Measurements from ENCODE around the gene CCL1.

Gene CCL1

DNA sequence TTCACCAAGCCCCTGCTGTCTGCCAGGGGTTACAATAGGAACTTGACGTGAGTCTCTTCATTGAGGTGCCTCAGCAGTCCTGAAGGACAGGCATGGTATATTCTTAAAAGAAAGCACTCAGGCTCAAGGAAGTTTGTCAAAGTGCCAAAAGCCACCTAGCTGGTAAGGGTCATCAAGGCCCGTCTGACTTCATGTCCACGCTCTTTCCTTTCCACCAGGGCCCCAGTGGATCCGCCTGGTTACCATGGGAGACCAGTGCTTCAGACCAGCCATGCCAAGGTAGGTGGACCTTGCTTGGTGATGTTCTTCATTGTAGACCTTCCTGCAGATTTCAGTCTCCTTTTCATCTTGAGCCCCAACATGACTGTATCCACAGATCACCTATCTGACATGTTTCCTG lies 27.6 kb upstream of the CCL1 start (continued):
- TF ChIP-seq, protein P1, sequence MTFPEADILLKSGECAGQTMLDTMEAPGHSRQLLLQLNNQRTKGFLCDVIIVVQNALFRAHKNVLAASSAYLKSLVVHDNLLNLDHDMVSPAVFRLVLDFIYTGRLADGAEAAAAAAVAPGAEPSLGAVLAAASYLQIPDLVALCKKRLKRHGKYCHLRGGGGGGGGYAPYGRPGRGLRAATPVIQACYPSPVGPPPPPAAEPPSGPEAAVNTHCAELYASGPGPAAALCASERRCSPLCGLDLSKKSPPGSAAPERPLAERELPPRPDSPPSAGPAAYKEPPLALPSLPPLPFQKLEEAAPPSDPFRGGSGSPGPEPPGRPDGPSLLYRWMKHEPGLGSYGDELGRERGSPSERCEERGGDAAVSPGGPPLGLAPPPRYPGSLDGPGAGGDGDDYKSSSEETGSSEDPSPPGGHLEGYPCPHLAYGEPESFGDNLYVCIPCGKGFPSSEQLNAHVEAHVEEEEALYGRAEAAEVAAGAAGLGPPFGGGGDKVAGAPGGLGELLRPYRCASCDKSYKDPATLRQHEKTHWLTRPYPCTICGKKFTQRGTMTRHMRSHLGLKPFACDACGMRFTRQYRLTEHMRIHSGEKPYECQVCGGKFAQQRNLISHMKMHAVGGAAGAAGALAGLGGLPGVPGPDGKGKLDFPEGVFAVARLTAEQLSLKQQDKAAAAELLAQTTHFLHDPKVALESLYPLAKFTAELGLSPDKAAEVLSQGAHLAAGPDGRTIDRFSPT (tag by site-specific recombination; IDR thresholded peaks at IDR 0.05): no peak
- TF ChIP-seq ZNF621 (tag by site-specific recombination; IDR thresholded peaks at IDR 0.05) (no peak), ZNF214 (tag by site-specific recombination; IDR thresholded peaks at IDR 0.05; ENCODE audit: borderline replicate concordance) (no peak)

DNA sequence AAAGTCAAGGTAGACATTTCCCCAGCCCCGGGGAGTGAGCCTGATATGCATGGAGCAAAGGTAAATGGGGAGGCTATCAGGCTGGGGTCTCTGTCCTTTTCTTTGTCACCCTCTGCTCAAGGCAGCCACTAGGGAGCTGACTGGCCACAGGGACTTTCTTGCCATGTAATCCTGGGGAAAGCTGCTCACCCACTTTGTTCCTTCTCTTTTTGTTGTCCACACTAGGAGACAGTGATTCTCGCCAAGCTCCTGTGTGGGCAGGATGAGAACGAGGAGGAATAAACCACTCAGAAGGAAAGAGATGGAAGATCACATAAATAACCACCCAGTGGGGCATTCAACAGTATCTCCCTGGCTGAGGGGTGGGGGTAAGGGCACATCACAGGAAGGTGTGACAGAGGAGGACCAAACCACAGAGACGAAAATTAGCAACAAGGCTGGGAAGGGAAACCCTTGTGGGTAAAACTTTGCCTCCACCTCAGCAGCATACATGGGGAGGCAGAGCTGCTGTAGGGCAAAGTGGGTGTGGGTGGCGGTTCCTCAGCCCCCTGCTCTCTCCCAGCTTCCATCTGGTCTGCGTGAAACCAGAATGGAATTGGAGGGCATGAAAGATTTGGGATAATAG lies 26.2 kb upstream of the CCL1 start:
- Histone ChIP-seq H3K4me3 (ENCODE audit: low read depth, low read length) (no peak overlapping the region), H3K27ac (ENCODE audit: extremely low read depth, low read depth, low read length) (no peak overlapping the region), H3K9me3 (ENCODE audit: control insufficient read depth, insufficient read depth, low read depth, low read length) (no peaks in the 10 kb centered on the region), H3K36me3 (ENCODE audit: control insufficient read depth in 2 of 2, insufficient read depth in 1 of 2, low read length in 2 of 2) (no peaks in the 10 kb centered on the region), H3K4me1 (ENCODE audit: control insufficient read depth, insufficient read depth, low read length) (0 out of 2 replicates have a peak, but pooled peaks cover 2% of the 10 kb centered on the region)
- CTCF ChIA-PET: interaction anchor here (0.6 to 1.3 kb wide), 4 partner anchors 27 to 1760 kb away, joined by 3 to 4 read pairs (median 3); no protein-coding TSS in a partner anchor
- TF ChIP-seq ZNF112 (tag by site-specific recombination; IDR thresholded peaks at IDR 0.05) (no peak), ZNF169 (tag by site-specific recombination; IDR thresholded peaks at IDR 0.05) (no peak), ZNF23 (tag by site-specific recombination; IDR thresholded peaks at IDR 0.05; ENCODE audit: borderline replicate concordance) (no peak), ZNF549 (tag by site-specific recombination; IDR thresholded peaks at IDR 0.05) (no peak), MYNN (tag by site-specific recombination; IDR thresholded peaks at IDR 0.05; ENCODE audit: borderline replicate concordance) (no peak), SALL2 (tag by site-specific recombination; IDR thresholded peaks at IDR 0.05; ENCODE audit: borderline replicate concordance) (no peak), ZNF366 (tag by site-specific recombination; conservative IDR thresholded peaks at IDR 0.05) (no peak)
- TF ChIP-seq, protein P2, sequence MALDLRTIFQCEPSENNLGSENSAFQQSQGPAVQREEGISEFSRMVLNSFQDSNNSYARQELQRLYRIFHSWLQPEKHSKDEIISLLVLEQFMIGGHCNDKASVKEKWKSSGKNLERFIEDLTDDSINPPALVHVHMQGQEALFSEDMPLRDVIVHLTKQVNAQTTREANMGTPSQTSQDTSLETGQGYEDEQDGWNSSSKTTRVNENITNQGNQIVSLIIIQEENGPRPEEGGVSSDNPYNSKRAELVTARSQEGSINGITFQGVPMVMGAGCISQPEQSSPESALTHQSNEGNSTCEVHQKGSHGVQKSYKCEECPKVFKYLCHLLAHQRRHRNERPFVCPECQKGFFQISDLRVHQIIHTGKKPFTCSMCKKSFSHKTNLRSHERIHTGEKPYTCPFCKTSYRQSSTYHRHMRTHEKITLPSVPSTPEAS (tag by site-specific recombination; IDR thresholded peaks at IDR 0.05): no peak
- POLR2A ChIA-PET: no interaction called here

DNA sequence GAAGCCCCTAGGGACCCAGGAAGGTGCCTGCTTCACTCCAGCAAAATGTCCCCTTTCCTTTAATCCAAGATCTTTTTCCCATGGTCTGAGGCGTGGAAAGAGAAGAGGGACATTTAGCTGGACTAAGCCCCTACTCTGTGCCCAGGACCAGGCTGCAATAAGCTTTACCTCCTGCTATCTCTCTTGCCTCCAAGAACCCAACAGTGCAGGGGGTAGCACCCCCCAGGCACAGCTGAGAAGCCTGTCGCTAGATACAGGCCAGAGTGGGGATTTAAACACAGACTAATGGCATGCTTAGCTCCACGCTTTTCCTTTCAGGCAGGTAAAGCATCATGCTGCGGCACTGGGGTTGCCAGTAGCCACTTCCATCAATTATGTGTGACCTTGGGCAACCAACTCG lies 24.5 kb upstream of the CCL1 start:
- no peak overlapping the region for H3K4me3 ChIP-seq (ENCODE audit: low read depth, low read length)
- ChIA-PET POLR2A (no interaction called here), CTCF (interaction anchor here (0.6 to 1.2 kb wide), 5 partner anchors 10 to 217 kb away, joined by 3 to 4 read pairs (median 3); no protein-coding TSS in a partner anchor)
- H3K4me1 ChIP-seq (ENCODE audit: control insufficient read depth, insufficient read depth, low read length): no peaks in the 10 kb centered on the region
- peak; percentile 64 for TF ChIP-seq GLIS1 (tag by site-specific recombination; IDR thresholded peaks at IDR 0.05)
- no peak for TF ChIP-seq ZNF248 (tag by site-specific recombination; IDR thresholded peaks at IDR 0.05)
- TF ChIP-seq, protein P3, sequence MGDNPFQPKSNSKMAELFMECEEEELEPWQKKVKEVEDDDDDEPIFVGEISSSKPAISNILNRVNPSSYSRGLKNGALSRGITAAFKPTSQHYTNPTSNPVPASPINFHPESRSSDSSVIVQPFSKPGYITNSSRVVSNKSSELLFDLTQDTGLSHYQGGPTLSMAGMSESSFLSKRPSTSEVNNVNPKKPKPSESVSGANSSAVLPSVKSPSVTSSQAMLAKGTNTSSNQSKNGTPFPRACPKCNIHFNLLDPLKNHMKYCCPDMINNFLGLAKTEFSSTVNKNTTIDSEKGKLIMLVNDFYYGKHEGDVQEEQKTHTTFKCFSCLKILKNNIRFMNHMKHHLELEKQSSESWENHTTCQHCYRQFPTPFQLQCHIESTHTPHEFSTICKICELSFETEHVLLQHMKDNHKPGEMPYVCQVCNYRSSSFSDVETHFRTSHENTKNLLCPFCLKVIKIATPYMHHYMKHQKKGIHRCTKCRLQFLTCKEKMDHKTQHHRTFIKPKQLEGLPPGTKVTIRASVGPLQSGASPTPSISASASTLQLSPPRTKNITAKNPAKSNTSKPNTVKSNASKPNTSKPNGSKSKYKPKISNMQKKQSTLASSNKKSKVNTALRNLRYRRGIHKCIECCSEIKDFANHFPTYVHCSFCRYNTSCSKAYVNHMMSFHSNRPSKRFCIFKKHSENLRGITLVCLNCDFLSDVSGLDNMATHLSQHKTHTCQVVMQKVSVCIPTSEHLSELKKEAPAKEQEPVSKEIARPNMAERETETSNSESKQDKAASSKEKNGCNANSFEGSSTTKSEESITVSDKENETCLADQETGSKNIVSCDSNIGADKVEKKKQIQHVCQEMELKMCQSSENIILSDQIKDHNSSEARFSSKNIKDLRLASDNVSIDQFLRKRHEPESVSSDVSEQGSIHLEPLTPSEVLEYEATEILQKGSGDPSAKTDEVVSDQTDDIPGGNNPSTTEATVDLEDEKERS (tag by site-specific recombination; IDR thresholded peaks at IDR 0.05): no peak
- TF ChIP-seq, protein P4, sequence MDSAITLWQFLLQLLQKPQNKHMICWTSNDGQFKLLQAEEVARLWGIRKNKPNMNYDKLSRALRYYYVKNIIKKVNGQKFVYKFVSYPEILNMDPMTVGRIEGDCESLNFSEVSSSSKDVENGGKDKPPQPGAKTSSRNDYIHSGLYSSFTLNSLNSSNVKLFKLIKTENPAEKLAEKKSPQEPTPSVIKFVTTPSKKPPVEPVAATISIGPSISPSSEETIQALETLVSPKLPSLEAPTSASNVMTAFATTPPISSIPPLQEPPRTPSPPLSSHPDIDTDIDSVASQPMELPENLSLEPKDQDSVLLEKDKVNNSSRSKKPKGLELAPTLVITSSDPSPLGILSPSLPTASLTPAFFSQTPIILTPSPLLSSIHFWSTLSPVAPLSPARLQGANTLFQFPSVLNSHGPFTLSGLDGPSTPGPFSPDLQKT (IDR thresholded peaks at IDR 0.05; ENCODE audit: borderline replicate concordance, low read depth, low read length): no peak
- TF ChIP-seq ZNF530 (tag by site-specific recombination; IDR thresholded peaks at IDR 0.05; ENCODE audit: low read depth): no peak
- no peak for TF ChIP-seq ZNF830 (tag by site-specific recombination; IDR thresholded peaks at IDR 0.05; ENCODE audit: low read depth)
- no peaks in the 10 kb centered on the region for H3K9me3 ChIP-seq (ENCODE audit: control insufficient read depth, insufficient read depth, low read depth, low read length)
- H3K36me3 ChIP-seq (ENCODE audit: control insufficient read depth in 2 of 2, insufficient read depth in 1 of 2, low read length in 2 of 2): no peaks in the 10 kb centered on the region
- H3K27ac ChIP-seq (ENCODE audit: extremely low read depth, low read depth, low read length): no peak overlapping the region

Data from HEK293 (cell line).